GM18517 (cell line): Measurements from ENCODE around the gene C1GALT1.
"Not testable (repeated sequence)": the region's sequence is repeated elsewhere in the genome, so short reads cannot be mapped to it uniquely, and the experiment has no call there.

Source experiments
- ATAC-seq: cut with Tn5 transposase; IDR thresholded peaks from one replicate; pipeline ENCODE4 v1.9.1; 2021; ENCODE audit warnings: mild to moderate bottlenecking, moderate library complexity; ENCODE audit not compliant: unreplicated experiment

Gene C1GALT1

GRCh38 chr7:7166318-7166717 lies 16.0 kb upstream of the C1GALT1 start:
- ATAC-seq: no peak

GRCh38 chr7:7169296-7169695 lies 13.0 kb upstream of the C1GALT1 start:
- ATAC-seq: no peak

- ATAC-seq: no peak
Observed at GRCh38 chr7:7173956-7174632, 8.2 kb upstream of the C1GALT1 start.

- ATAC-seq: no peak
Observed at GRCh38 chr7:7175075-7175695, 7.2 kb upstream of the C1GALT1 start.

GRCh38 chr7:7176406-7177043 lies 5.8 kb upstream of the C1GALT1 start:
- no peak for ATAC-seq

- ATAC-seq: no peak
Observed at GRCh38 chr7:7177044-7177517, 5.3 kb upstream of the C1GALT1 start.

GRCh38 chr7:7178081-7178480 lies 4.3 kb upstream of the C1GALT1 start:
- ATAC-seq: no peak

- no peak for ATAC-seq
Observed at GRCh38 chr7:7178906-7179305, 3.4 kb upstream of the C1GALT1 start.

GRCh38 chr7:7180725-7181449 lies 1.5 kb upstream of the C1GALT1 start:
- no peak for ATAC-seq

- ATAC-seq: peak; percentile 39
Observed at GRCh38 chr7:7181519-7182155, 707 bp upstream of the C1GALT1 start.

GRCh38 chr7:7183061-7183837 lies 905 bp downstream of the C1GALT1 start:
- peak; percentile 6 for ATAC-seq

- ATAC-seq: no peak
Observed at GRCh38 chr7:7183838-7184463, 1.6 kb downstream of the C1GALT1 start.

GRCh38 chr7:7185371-7185989 lies 3.1 kb downstream of the C1GALT1 start:
- ATAC-seq: no peak

GRCh38 chr7:7188091-7188490 lies 5.7 kb downstream of the C1GALT1 start:
- ATAC-seq: no peak

GRCh38 chr7:7188742-7189141 lies 6.4 kb downstream of the C1GALT1 start:
- ATAC-seq: no peak

- ATAC-seq: no peak
Observed at GRCh38 chr7:7190142-7190541, 7.8 kb downstream of the C1GALT1 start.

- no peak for ATAC-seq
Observed at GRCh38 chr7:7191137-7191536, 8.8 kb downstream of the C1GALT1 start.

- ATAC-seq: not testable (repeated sequence)
Observed at GRCh38 chr7:7192798-7193788, 10.7 kb downstream of the C1GALT1 start.
